Measurements from ENCODE around the gene RAF1. TPM values are rescaled to one million over a fixed set of nuclear protein-coding genes. Genes with fewer than 3 reads are reported as not detected.
"Not testable (repeated sequence)": the region's sequence is repeated elsewhere in the genome, so short reads cannot be mapped to it uniquely, and the experiment has no call there.

RAF1 gene
- total RNA-seq, result 10 to 100 TPM; 79.3 to 79.8 TPM

DNA sequence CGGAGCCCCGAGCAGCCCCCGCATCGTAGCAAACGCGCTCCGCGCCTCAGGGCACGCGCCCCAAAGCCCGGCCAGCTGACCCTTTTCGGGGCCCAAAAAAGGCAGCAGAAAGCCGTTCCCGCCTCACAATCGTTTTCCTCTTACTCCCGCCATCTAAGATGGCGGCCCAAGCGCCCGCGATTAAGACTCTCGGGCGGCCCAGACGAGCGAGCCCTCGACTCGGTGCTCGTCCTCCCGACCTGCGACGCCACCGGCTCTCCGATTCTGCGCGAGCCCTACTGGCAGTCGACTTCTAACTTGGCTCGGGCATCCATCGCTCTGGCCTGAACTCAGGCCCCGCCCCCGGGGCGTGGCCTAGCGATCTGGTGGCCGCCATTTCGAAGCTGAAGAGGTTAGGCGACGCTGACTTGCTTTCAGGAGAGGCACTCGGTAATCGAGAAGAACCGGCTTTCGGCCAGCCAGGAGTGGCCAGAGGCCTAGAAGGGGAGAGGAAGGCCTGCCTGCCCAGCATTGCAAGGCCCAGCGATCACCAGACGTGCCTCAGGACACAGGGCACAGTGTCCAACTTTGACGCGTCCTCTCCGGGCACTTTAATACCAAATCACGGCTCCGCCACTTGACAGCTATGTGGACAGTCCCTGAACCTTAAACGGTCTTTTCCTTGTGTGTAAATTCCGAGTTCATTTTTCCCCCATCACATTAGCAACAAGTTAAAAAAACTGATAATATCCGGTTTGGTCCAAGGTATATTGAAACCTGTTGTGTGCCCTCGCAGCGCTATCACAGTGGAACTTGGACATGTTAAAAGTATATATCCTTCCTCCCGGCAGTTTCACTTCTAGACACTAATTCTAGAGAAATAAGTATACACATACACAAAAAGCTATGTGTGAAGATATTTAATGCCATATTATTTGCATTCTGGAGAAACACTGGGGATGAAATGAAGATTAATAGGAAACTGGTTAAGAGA is at the start of gene RAF1:
RAF1 (minus strand) TSS at position 182 of the 973 bp plus-strand sequence. CDS start 45,396 bp downstream, outside the sequence.
- peaks cover 28% of the 10 kb centered on the region for H3K4me1 Mint-ChIP-seq
- H3K4me3 Mint-ChIP-seq, result peak within 1 kb of the TSS; percentile 88
- H3K27ac Mint-ChIP-seq, result peak within 1 kb of the TSS; percentile 73
- peaks cover 7% of the 10 kb centered on the region for H3K36me3 Mint-ChIP-seq
- H3K9me3 Mint-ChIP-seq, result peaks cover 2% of the 10 kb centered on the region
- peak; percentile 99 for DNase-seq
- no peaks in the 10 kb centered on the region for H3K27me3 Mint-ChIP-seq

- Mint-ChIP-seq H3K9me3 (no peaks in the 10 kb centered on the region), H3K27me3 (no peaks in the 10 kb centered on the region), H3K36me3 (no peaks in the 10 kb centered on the region), H3K27ac (no peak overlapping the region), H3K4me3 (no peak overlapping the region), H3K4me1 (peaks cover 2% of the 10 kb centered on the region)
- DNase-seq, result no peak
These were observed 46.1 kb upstream of the RAF1 start for GRCh38 chr3:12710062-12710461.

GRCh38 chr3:12709334-12709733 is 45.4 kb upstream of the RAF1 start:
- Mint-ChIP-seq H3K4me1 (peaks cover 2% of the 10 kb centered on the region), H3K36me3 (no peaks in the 10 kb centered on the region), H3K9me3 (no peaks in the 10 kb centered on the region), H3K27me3 (no peaks in the 10 kb centered on the region), H3K4me3 (no peak overlapping the region), H3K27ac (no peak overlapping the region)
- DNase-seq, result no peak

DNA sequence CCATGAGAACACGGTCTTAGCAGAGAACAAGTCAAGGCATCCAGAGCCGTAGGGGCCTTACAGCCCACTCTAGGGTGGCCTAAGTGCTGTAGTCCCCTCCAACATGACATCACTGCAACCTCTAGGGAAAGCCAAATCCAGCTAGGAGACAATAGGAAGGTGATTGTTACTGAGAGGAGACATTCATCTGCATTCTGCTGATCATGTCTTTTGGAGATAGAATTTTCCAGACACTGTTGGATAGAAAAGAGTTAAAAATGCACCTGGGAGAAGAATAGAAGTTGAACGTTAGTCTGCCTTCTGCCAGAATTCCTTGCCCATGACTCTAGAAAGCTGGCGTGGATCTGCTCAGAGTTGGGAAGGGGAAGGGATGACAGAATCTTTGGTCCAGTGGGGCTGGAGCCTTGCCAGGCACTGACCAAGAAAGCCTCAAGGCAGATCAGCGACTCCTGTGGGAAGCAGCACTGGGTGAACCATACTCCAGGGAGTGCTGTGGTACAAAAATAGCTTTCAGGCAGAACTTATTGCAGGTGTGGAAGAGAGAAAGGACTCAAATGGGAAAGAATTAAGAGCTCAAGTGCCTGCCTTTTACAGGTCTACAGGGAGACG is 44.8 kb upstream of the RAF1 start:
- H3K27me3 Mint-ChIP-seq, result no peaks in the 10 kb centered on the region
- H3K4me1 Mint-ChIP-seq, result peaks cover 2% of the 10 kb centered on the region
- H3K4me3 Mint-ChIP-seq, result no peak overlapping the region
- H3K9me3 Mint-ChIP-seq, result no peaks in the 10 kb centered on the region
- no peak overlapping the region for H3K27ac Mint-ChIP-seq
- no peaks in the 10 kb centered on the region for H3K36me3 Mint-ChIP-seq
- no peak for DNase-seq

DNA sequence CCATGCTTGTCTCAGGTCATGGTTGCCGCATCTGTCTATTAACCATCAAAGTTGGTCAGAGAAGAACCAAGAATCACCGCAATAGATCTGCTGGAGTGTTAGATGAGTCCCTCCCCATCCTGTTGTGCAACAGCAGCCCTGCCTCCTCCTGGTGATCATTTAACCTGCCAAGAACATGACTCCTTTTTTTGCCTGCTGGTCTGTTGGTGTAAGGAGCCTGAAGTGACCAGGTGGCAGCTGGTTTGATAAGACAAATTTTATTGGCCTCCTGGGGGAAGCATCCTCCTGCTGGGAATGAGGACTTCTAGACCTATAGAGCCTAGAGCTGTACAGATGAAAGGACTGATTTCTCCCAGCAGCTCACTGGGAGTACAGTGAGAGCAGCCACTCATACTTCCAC is 43.5 kb upstream of the RAF1 start:
- Mint-ChIP-seq H3K36me3 (no peaks in the 10 kb centered on the region), H3K9me3 (no peaks in the 10 kb centered on the region), H3K27me3 (no peaks in the 10 kb centered on the region), H3K27ac (no peak overlapping the region), H3K4me3 (no peak overlapping the region), H3K4me1 (peaks cover 2% of the 10 kb centered on the region)
- no peak for DNase-seq

DNA sequence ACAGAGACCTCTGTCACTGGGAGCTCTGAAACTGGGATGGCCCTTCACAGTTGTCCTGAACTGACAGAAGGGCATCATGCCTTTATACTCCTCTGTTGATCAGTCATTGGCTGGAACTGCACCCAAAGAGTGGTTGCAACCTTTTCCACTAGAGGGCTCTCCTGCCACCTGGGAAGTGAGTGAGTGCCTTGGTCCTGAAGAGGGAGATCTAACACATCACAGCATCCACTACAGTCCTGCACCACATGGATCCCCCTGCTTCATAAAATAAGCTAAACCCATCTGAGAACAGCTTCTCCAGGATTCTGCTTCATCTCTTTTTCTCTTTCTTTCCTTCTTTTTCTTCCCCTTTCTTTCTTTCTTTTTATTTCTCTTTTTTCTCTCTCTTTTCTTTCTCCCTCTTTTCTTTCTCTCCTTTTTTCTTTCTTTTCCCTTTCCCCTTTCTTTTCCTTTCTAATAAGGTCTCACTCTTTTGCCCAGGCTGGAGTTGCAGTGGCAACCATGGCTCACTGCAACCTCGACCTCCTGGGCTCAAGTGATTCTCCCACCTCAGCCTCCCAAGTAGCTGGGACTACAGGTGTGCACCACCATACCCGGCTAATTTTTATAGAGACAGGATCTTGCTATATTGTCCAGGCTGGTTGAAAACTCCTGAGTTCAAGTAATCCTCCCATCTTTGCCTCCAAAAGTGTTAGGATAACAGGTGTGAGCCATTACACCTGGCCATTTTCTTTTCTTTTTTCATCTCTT is 42.8 kb upstream of the RAF1 start:
- H3K36me3 Mint-ChIP-seq, result no peaks in the 10 kb centered on the region
- H3K9me3 Mint-ChIP-seq, result no peaks in the 10 kb centered on the region
- H3K27ac Mint-ChIP-seq, result no peak overlapping the region
- DNase-seq, result peak; percentile 58
- H3K4me3 Mint-ChIP-seq, result no peak overlapping the region
- H3K4me1 Mint-ChIP-seq, result peaks cover 2% of the 10 kb centered on the region
- no peaks in the 10 kb centered on the region for H3K27me3 Mint-ChIP-seq

GRCh38 chr3:12705981-12706380 is 42.1 kb upstream of the RAF1 start:
- no peaks in the 10 kb centered on the region for H3K9me3 Mint-ChIP-seq
- no peak overlapping the region for H3K27ac Mint-ChIP-seq
- H3K4me3 Mint-ChIP-seq, result no peak overlapping the region
- no peaks in the 10 kb centered on the region for H3K36me3 Mint-ChIP-seq
- peaks cover 2% of the 10 kb centered on the region for H3K4me1 Mint-ChIP-seq
- DNase-seq, result no peak
- H3K27me3 Mint-ChIP-seq, result no peaks in the 10 kb centered on the region

GRCh38 chr3:12705374-12705926 is 41.5 kb upstream of the RAF1 start:
- Mint-ChIP-seq H3K27ac (no peak overlapping the region), H3K4me3 (no peak overlapping the region), H3K4me1 (peaks cover 2% of the 10 kb centered on the region), H3K9me3 (no peaks in the 10 kb centered on the region), H3K36me3 (no peaks in the 10 kb centered on the region), H3K27me3 (no peaks in the 10 kb centered on the region)
- DNase-seq, result no peak

DNA sequence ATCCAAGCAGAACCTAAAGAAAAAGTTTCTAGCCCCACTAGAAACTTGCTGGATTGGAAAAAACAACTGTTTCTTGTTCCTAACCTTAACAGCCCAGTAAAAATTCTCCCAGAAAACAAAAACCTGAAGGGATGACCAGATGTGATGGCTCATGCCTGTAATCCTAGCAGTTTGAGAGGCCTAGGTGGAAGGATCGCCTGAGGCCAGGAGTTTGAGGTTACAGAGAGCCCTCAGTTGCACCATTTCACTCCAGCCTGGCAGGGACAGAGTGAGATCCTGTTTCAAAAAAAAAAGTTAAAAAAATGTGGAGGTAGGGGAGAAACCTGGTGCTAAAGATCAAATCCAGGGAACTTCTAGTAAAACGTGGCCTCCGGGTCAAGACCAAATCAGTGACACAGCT is 38.6 kb upstream of the RAF1 start:
- Mint-ChIP-seq H3K9me3 (no peaks in the 10 kb centered on the region), H3K27ac (no peak overlapping the region), H3K27me3 (no peaks in the 10 kb centered on the region), H3K4me1 (peaks cover 2% of the 10 kb centered on the region), H3K4me3 (no peak overlapping the region), H3K36me3 (no peaks in the 10 kb centered on the region)
- no peak for DNase-seq

DNA sequence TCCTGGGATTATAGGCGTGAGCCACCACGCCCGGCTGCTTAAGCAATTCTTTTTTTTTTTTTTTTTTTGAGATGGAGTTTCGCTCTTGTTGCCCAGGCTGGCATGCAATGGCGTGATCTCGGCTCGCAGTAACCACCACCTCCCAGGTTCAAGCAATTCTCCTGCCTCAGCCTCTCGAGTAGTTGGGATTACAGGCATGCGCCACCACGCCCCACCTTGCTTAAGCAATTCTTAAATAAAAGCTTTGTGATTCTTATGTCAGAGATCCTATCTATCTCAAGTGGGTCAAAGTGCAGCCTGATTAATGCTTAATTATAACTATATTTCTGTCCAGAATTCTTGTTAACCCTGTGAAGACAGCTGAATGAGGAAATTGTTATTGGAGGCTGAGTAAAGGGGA is 37.7 kb upstream of the RAF1 start:
- not testable (repeated sequence) for H3K36me3 Mint-ChIP-seq, H3K9me3 Mint-ChIP-seq, H3K4me1 Mint-ChIP-seq

GRCh38 chr3:12700800-12701199 is 36.9 kb upstream of the RAF1 start:
- Mint-ChIP-seq H3K9me3 (no peaks in the 10 kb centered on the region), H3K27me3 (no peaks in the 10 kb centered on the region), H3K36me3 (no peaks in the 10 kb centered on the region), H3K27ac (no peak overlapping the region), H3K4me3 (no peak overlapping the region), H3K4me1 (no peaks in the 10 kb centered on the region)
- DNase-seq, result no peak

More for the DNA sequence above, 37.7 kb upstream of the RAF1 start:
- H3K27me3 Mint-ChIP-seq, H3K27ac Mint-ChIP-seq, DNase-seq, H3K4me3 Mint-ChIP-seq: not testable (repeated sequence)

- Mint-ChIP-seq H3K36me3 (no peaks in the 10 kb centered on the region), H3K9me3 (no peaks in the 10 kb centered on the region), H3K4me3 (no peak overlapping the region), H3K4me1 (no peaks in the 10 kb centered on the region), H3K27ac (no peak overlapping the region), H3K27me3 (no peaks in the 10 kb centered on the region)
- no peak for DNase-seq
These were observed 32.0 kb upstream of the RAF1 start for GRCh38 chr3:12695916-12696315.

GRCh38 chr3:12695112-12695511 is 31.2 kb upstream of the RAF1 start:
- Mint-ChIP-seq H3K27ac (no peak overlapping the region), H3K27me3 (no peaks in the 10 kb centered on the region), H3K4me3 (no peak overlapping the region), H3K36me3 (no peaks in the 10 kb centered on the region), H3K9me3 (no peaks in the 10 kb centered on the region), H3K4me1 (no peaks in the 10 kb centered on the region)
- no peak for DNase-seq

GRCh38 chr3:12692444-12692843 is 28.5 kb upstream of the RAF1 start:
- Mint-ChIP-seq H3K4me1 (no peaks in the 10 kb centered on the region), H3K4me3 (no peak overlapping the region), H3K27ac (no peak overlapping the region), H3K36me3 (no peaks in the 10 kb centered on the region), H3K27me3 (no peaks in the 10 kb centered on the region), H3K9me3 (no peaks in the 10 kb centered on the region)
- no peak for DNase-seq
